ENCODE results near the gene TBC1D9B. TPM values are rescaled to one million over a fixed set of nuclear protein-coding genes. Genes with fewer than 3 reads are reported as not detected.

Gene TBC1D9B
- total RNA-seq, 1 experiment from 2014 or later = 127 TPM

DNA sequence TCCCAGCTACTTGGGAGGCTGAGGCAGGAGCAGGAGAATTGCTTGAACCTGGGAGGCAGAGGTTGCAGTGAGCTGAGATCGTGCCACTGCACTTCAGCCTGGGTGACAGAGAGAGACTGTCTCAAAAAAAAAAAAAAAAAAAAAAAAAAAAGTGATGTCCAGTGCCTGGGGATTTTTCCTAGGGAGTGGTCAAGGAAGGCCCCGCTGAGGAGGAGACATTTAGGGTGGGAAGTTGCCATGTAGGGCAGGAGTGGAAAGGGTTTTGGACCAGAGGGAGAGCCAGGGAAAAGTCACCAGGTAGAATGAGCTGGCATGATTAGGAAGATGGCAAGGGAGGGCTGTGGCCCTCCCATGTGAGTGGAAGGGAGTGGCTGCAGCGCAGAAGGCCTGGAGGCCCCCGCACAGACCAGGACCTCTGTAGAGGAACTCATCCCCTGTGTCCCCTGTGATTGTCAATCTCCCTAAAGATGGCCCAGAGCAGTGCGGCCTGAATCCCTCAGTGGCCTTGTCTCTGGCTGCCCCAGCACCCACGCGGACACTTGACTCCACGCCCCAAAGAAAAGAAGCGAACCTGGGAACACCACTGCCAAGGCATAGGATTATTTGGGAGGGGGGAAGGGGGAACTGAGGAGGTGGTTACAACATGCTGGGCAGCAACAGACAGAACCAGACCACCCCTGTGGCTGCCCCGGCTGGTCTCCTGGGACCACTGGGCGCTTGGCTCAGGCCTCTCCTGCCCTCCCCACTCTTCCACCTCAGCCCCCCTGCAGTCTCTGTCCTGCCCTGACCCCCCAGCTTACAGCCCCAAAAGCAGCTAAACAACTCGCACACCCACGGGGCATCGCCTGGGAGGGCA is 89.6 kb downstream of the TBC1D9B start:
- Histone ChIP-seq H3K9me3 (ENCODE audit: control insufficient read depth in 1 of 2, insufficient read depth in 1 of 2, low read depth in 1 of 2, low read length in 2 of 2) (no peaks in the 10 kb centered on the region), H3K27me3 (ENCODE audit: insufficient read depth, low read length) (no peaks in the 10 kb centered on the region), H3K4me2 (ENCODE audit: low read length) (peak overlapping the region; percentile 94), H3K36me3 (ENCODE audit: control insufficient read depth in 1 of 2, insufficient read depth in 2 of 2, low read length in 2 of 2) (peaks cover 11 to 25% of the 10 kb centered on the region in 2 experiments; a peak in 3 of 4 replicates), H3K4me3 (replicated peaks in 1 of 2; ENCODE audit: low read depth in 1 of 2, low read length in 2 of 2) (peak overlapping the region; percentile 31 to 51), H3K9me2 (ENCODE audit: insufficient read depth) (no peaks in the 10 kb centered on the region), H3K9ac (ENCODE audit: low read length) (peak overlapping the region; percentile 97), H3K4me1 (ENCODE audit: control insufficient read depth in 1 of 2, insufficient read depth in 2 of 2, low read length in 2 of 2) (peaks cover 35 to 52% of the 10 kb centered on the region in 2 experiments), H3K27ac (ENCODE audit: low read depth, low read length) (peak overlapping the region; percentile 99), H2AFZ (ENCODE audit: low read depth, low read length, poor library complexity, severe bottlenecking) (no peak overlapping the region), H4K20me1 (ENCODE audit: insufficient read depth) (peaks cover 12% of the 10 kb centered on the region; the same call in 1 of the 2 replicates), H3K79me2 (ENCODE audit: insufficient read depth, low read length) (peaks cover 23% of the 10 kb centered on the region)
- BruUV-seq (replicated peaks) = TSS peak; percentile 77
- ChIA-PET CTCF (interaction anchor here (0.6 kb wide), 1 partner anchor 22 kb away, joined by 3 read pairs; no protein-coding TSS in a partner anchor), POLR2A (interaction anchor here (0.7 to 1.0 kb wide), 3 partner anchors 194 to 668 kb away, joined by 3 read pairs; partner anchors contain the start of gene HNRNPH1), RAD21 (ENCODE audit: low non-redundant PET in 1 of 2, low total read pairs in 2 of 2, uncharacterized antibody in 2 of 2, unreplicated experiment in 2 of 2) (interaction anchor here in 1 of 2 experiments (0.6 kb wide), 1 partner anchor 16 kb away, joined by 3 read pairs; no protein-coding TSS in a partner anchor)
- TF ChIP-seq EZH2 (IDR thresholded peaks at IDR 0.05) (no peak), RAD21 (IDR thresholded peaks at IDR 0.05; ENCODE audit: low read depth) (no peak), YY1 (IDR thresholded peaks at IDR 0.05; ENCODE audit: extremely low read depth, insufficient replicate concordance, low read depth, low read length) (no peak), EZH2phosphoT487 (IDR thresholded peaks at IDR 0.05; ENCODE audit: borderline replicate concordance) (no peak), ZFX (IDR thresholded peaks at IDR 0.05) (no peak), SRF (IDR thresholded peaks at IDR 0.05; ENCODE audit: low read depth) (no peak), ZNF274 (IDR thresholded peaks at IDR 0.05; ENCODE audit: low read depth, low read length) (no peak), EGR1 (IDR thresholded peaks at IDR 0.05; ENCODE audit: low read depth) (no peak)
- TF ChIP-seq, protein P1, sequence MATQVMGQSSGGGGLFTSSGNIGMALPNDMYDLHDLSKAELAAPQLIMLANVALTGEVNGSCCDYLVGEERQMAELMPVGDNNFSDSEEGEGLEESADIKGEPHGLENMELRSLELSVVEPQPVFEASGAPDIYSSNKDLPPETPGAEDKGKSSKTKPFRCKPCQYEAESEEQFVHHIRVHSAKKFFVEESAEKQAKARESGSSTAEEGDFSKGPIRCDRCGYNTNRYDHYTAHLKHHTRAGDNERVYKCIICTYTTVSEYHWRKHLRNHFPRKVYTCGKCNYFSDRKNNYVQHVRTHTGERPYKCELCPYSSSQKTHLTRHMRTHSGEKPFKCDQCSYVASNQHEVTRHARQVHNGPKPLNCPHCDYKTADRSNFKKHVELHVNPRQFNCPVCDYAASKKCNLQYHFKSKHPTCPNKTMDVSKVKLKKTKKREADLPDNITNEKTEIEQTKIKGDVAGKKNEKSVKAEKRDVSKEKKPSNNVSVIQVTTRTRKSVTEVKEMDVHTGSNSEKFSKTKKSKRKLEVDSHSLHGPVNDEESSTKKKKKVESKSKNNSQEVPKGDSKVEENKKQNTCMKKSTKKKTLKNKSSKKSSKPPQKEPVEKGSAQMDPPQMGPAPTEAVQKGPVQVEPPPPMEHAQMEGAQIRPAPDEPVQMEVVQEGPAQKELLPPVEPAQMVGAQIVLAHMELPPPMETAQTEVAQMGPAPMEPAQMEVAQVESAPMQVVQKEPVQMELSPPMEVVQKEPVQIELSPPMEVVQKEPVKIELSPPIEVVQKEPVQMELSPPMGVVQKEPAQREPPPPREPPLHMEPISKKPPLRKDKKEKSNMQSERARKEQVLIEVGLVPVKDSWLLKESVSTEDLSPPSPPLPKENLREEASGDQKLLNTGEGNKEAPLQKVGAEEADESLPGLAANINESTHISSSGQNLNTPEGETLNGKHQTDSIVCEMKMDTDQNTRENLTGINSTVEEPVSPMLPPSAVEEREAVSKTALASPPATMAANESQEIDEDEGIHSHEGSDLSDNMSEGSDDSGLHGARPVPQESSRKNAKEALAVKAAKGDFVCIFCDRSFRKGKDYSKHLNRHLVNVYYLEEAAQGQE (IDR thresholded peaks at IDR 0.05; ENCODE audit: low read depth) = no peak
- intact Hi-C loops (cut with micrococcal nuclease) = no loop called here
- DNase-seq (ENCODE audit: low read depth, low spot score) (no peak), ATAC-seq (no peak)

All from HCT116 (cell line).